ENCODE data around the gene INTS11. TPM values are rescaled to one million over a fixed set of nuclear protein-coding genes. Genes with fewer than 3 reads are reported as not detected.
A peak's percentile ranks its signal among the peaks of the same experiment; 100 is the strongest.

INTS11 gene
- total and polyA plus RNA-seq, 10 donors, result 89.2 to 203 (median 102) TPM

GRCh38 chr1:1347026-1347595 lies 22.7 kb upstream of the INTS11 start:
- H3K27me3 ChIP-seq (replicated peaks in 1 of 7), result peaks cover 0 to 9% (median 0%) of the 10 kb centered on the region in 7 donors
- H3K27ac ChIP-seq, result peak overlapping the region in 5 of 8 donors; percentile 69 to 93 (median 84)
- no peak for DNase-seq
- intact Hi-C loops (cut with DNase I; ENCODE audit: low total_unique reads), result no loop called here
- no peaks in the 10 kb centered on the region for H3K9me3 ChIP-seq
- H3K36me3 ChIP-seq, result peaks cover 0 to 4% (median 0%) of the 10 kb centered on the region in 6 donors
- peaks cover 19 to 54% (median 39%) of the 10 kb centered on the region in 6 donors for H3K4me1 ChIP-seq
- WGBS, 5 donors, result 88 to 98% (median 91%) methylated on average over 8 to 10 of the region's 10 CpGs
- H3K4me3 ChIP-seq, result peak overlapping the region in 5 of 8 donors; percentile 58 to 91 (median 68)
- TF ChIP-seq POLR2A (IDR thresholded peaks at IDR 0.05), result no peak
- no peak for TF ChIP-seq POLR2AphosphoS5 (IDR thresholded peaks at IDR 0.05)
- TF ChIP-seq, protein P1, sequence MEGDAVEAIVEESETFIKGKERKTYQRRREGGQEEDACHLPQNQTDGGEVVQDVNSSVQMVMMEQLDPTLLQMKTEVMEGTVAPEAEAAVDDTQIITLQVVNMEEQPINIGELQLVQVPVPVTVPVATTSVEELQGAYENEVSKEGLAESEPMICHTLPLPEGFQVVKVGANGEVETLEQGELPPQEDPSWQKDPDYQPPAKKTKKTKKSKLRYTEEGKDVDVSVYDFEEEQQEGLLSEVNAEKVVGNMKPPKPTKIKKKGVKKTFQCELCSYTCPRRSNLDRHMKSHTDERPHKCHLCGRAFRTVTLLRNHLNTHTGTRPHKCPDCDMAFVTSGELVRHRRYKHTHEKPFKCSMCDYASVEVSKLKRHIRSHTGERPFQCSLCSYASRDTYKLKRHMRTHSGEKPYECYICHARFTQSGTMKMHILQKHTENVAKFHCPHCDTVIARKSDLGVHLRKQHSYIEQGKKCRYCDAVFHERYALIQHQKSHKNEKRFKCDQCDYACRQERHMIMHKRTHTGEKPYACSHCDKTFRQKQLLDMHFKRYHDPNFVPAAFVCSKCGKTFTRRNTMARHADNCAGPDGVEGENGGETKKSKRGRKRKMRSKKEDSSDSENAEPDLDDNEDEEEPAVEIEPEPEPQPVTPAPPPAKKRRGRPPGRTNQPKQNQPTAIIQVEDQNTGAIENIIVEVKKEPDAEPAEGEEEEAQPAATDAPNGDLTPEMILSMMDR (IDR thresholded peaks at IDR 0.05 in 8 of 11, conservative IDR thresholded peaks at IDR 0.05 in 3 of 11), result no peak

- peaks cover 0 to 2% (median 0%) of the 10 kb centered on the region in 7 donors for H3K27me3 ChIP-seq (replicated peaks in 1 of 7)
- H3K27ac ChIP-seq, result no peak overlapping the region
- H3K4me1 ChIP-seq, result peaks cover 15 to 47% (median 33%) of the 10 kb centered on the region in 6 donors
- DNase-seq, result no peak
- H3K9me3 ChIP-seq, result no peaks in the 10 kb centered on the region
- H3K4me3 ChIP-seq, result peak overlapping the region in 1 of 8 donors; percentile 91
- TF ChIP-seq POLR2AphosphoS5 (IDR thresholded peaks at IDR 0.05) (no peak), POLR2A (IDR thresholded peaks at IDR 0.05) (no peak)
- TF ChIP-seq, protein P1 (IDR thresholded peaks at IDR 0.05 in 8 of 11, conservative IDR thresholded peaks at IDR 0.05 in 3 of 11), result no peak
- H3K36me3 ChIP-seq, result peaks cover 0 to 10% (median 0%) of the 10 kb centered on the region in 6 donors
- intact Hi-C loops (cut with DNase I; ENCODE audit: low total_unique reads), result no loop called here
- 91 to 97% (median 96%) methylated on average over 10 of the region's 10 CpGs for WGBS, 5 donors
These were observed 22.0 kb upstream of the INTS11 start for GRCh38 chr1:1346501-1346890.

DNA sequence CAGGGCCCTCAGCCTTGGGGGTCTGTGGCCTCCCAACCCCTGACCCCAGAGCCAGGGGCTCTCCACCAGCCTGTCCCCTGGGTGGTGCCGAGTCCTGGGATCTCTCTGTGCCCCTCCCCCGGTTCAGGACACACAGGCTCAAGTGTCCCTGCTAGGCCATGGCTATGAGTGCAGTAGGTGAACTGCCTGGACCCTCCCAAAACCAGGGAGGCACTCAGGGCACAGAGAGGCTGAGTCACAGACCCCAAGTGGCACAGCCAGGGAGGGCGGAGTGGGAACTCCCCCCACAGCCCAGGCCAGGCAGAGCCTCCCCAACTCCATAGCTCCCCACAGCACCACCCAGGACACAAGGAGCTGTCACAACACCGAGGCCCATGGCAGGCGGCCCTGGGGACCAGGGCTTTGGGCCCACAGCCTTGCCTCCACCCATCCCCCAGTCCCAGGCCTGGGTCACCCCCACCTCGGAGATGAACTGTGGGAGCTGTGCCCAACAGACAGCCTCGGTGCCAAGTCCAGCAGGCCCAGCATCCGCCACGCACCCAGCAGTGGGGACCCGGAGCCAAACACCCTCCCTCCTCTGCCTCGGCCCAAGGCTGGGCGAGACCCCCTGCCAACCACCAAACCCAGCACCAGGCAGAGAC lies 21.5 kb upstream of the INTS11 start:
- no peak for TF ChIP-seq POLR2A (IDR thresholded peaks at IDR 0.05)
- 86 to 93% (median 87%) methylated on average over 6 to 12 of the region's 12 CpGs for WGBS, 5 donors

DNA sequence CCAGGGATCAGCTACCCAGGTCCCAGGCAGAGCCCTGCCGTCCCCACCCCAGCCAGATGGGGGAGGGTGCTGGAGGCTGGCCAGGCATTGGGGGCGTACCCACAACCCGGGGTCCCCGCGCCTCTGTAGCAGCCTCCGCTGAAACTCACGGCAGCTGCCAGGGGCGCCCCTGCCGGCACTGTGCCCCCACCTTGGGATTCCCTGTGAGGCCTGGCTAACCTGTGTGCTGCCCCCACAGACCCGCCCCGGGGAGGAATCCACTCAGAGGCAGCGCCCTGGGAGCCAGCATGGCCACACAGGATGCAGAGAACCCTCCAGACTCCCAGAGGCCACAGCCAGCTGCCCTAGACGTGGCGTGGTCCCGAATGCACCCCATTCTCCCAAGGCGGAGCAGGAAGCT lies 20.9 kb upstream of the INTS11 start:
- Histone ChIP-seq H3K27ac (no peak overlapping the region), H3K4me3 (no peak overlapping the region)
- TF ChIP-seq, protein P1 (IDR thresholded peaks at IDR 0.05 in 8 of 11, conservative IDR thresholded peaks at IDR 0.05 in 3 of 11), result no peak
- TF ChIP-seq POLR2A (IDR thresholded peaks at IDR 0.05) (no peak), POLR2AphosphoS5 (IDR thresholded peaks at IDR 0.05) (no peak)

More for the DNA sequence above, 21.5 kb upstream of the INTS11 start:
- Histone ChIP-seq H3K4me3 (no peak overlapping the region), H3K27ac (no peak overlapping the region), H3K4me1 (peaks cover 13 to 44% (median 30%) of the 10 kb centered on the region in 6 donors), H3K9me3 (no peaks in the 10 kb centered on the region), H3K27me3 (replicated peaks in 1 of 7) (no peaks in the 10 kb centered on the region), H3K36me3 (peaks cover 0 to 14% (median 0%) of the 10 kb centered on the region in 6 donors)
- no peak for DNase-seq
- intact Hi-C loops (cut with DNase I; ENCODE audit: low total_unique reads), result no loop called here

More for the DNA sequence above, 20.9 kb upstream of the INTS11 start:
- Histone ChIP-seq H3K27me3 (replicated peaks in 1 of 7) (no peaks in the 10 kb centered on the region), H3K4me1 (peaks cover 13 to 44% (median 30%) of the 10 kb centered on the region in 6 donors), H3K9me3 (no peaks in the 10 kb centered on the region), H3K36me3 (peaks cover 0 to 16% (median under 1%) of the 10 kb centered on the region in 6 donors)
- DNase-seq, result no peak
- intact Hi-C loops (cut with DNase I; ENCODE audit: low total_unique reads), result no loop called here
- WGBS, 5 donors, result 82 to 94% (median 85%) methylated on average over 9 to 16 of the region's 16 CpGs
